DOHH2 (cell line): ENCODE data around the gene POT1.

Experiments
- H3F3A ChIP-seq: fragments of 200-600 bp; sonication (generic), shearing (Covaris generic); 2 replicates; pipeline ENCODE4 v1.6.0; 2016; ENCODE audit warnings: antibody characterized with exemption, mild to moderate bottlenecking; ENCODE audit not compliant: control insufficient read depth, insufficient read depth
- H3K27ac ChIP-seq: fragments of 200-600 bp; sonication (generic); 2 replicates; pipeline ENCODE4 v1.5.1; 2014; ENCODE audit warnings: low read depth, mild to moderate bottlenecking, low read length, moderate library complexity
- H3K27me3 ChIP-seq: fragments of 200-600 bp; sonication (generic); 2 replicates; pipeline ENCODE4 v1.6.1; 2014; ENCODE audit warnings: mild to moderate bottlenecking, low read length, mixed read lengths; ENCODE audit not compliant: control insufficient read depth
- H3K36me3 ChIP-seq: fragments of 200-600 bp; sonication (generic); 2 replicates; pipeline ENCODE4 v1.6.1; 2014; ENCODE audit warnings: mild to moderate bottlenecking, low read length, moderate library complexity, mixed read lengths; ENCODE audit not compliant: control insufficient read depth
- H3K4me1 ChIP-seq: fragments of 200-600 bp; sonication (generic); 2 replicates; pipeline ENCODE4 v1.6.1; 2014; ENCODE audit warnings: mild to moderate bottlenecking, low read length, mixed read lengths; ENCODE audit not compliant: control insufficient read depth
- H3K4me2 ChIP-seq: fragments of 200-600 bp; sonication (generic); 2 replicates; pipeline ENCODE4 v1.6.0; 2014; ENCODE audit warnings: mild to moderate bottlenecking, low read length, moderate library complexity
- H3K4me3 ChIP-seq: fragments of 200-600 bp; sonication (generic); 2 replicates; pipeline ENCODE4 v1.5.1; 2014; ENCODE audit warnings: mild to moderate bottlenecking, low read length, mixed read lengths
- H3K79me2 ChIP-seq: fragments of 200-600 bp; sonication (generic); 2 replicates; pipeline ENCODE4 v1.6.1; 2014; ENCODE audit warnings: mild to moderate bottlenecking, low read length, mixed read lengths; ENCODE audit not compliant: control insufficient read depth
- H3K9me2 ChIP-seq: fragments of 200-600 bp; sonication (generic); replicated peaks from 2 replicates; pipeline ENCODE4 v1.6.1; 2014; ENCODE audit warnings: mild to moderate bottlenecking, low read length, mixed read lengths; ENCODE audit not compliant: control insufficient read depth
- H3K9me3 ChIP-seq: fragments of 200-600 bp; sonication (generic); 2 replicates; pipeline ENCODE4 v1.6.1; 2014; ENCODE audit warnings: antibody characterized with exemption, low read length, mixed read lengths; ENCODE audit not compliant: control insufficient read depth, insufficient read depth
- H4K20me1 ChIP-seq: fragments of 200-600 bp; sonication (generic); 2 replicates; pipeline ENCODE4 v1.6.0; 2014; ENCODE audit warnings: low read depth, mild to moderate bottlenecking, antibody characterized with exemption, low read length, moderate library complexity; ENCODE audit not compliant: control insufficient read depth, insufficient read depth
- EZH2phosphoT487 ChIP-seq: fragments of 200-600 bp; sonication (generic); IDR thresholded peaks from 2 replicates; pipeline ENCODE4 v1.6.1; 2017; ENCODE audit warnings: borderline replicate concordance, mild to moderate bottlenecking, antibody characterized with exemption, low read length, moderate library complexity, mixed read lengths
- TF ChIP-seq, protein P1 (sequence below): fragments of 200-600 bp; sonication (generic); IDR thresholded peaks from one replicate; pipeline ENCODE4 v1.5.1; 2014; ENCODE audit warnings: antibody characterized with exemption, mild to moderate bottlenecking, low read depth, low read length; ENCODE audit not compliant: poor library complexity, severe bottlenecking

The POT1 gene

DNA sequence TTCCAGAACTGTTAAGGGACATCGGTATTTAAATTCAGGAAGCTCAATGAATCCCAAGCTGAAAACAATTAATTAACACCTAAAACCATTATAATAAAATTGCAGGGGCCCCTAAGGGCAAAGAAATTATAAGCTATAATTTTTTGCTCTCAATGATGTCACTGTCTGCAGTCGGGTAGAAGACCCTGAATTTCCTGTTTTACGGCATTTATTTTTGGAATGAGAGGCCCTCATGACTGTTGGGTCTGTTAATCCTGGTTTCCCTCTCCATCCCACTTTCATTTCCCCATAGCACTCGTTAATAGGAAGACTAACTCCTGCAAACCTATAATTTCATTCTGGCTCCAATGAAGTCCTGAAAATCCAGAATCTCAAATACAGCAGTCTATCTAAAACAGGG lies 138.2 kb downstream of the POT1 start:
- no peak for TF ChIP-seq EZH2phosphoT487
- TF ChIP-seq, protein P1, sequence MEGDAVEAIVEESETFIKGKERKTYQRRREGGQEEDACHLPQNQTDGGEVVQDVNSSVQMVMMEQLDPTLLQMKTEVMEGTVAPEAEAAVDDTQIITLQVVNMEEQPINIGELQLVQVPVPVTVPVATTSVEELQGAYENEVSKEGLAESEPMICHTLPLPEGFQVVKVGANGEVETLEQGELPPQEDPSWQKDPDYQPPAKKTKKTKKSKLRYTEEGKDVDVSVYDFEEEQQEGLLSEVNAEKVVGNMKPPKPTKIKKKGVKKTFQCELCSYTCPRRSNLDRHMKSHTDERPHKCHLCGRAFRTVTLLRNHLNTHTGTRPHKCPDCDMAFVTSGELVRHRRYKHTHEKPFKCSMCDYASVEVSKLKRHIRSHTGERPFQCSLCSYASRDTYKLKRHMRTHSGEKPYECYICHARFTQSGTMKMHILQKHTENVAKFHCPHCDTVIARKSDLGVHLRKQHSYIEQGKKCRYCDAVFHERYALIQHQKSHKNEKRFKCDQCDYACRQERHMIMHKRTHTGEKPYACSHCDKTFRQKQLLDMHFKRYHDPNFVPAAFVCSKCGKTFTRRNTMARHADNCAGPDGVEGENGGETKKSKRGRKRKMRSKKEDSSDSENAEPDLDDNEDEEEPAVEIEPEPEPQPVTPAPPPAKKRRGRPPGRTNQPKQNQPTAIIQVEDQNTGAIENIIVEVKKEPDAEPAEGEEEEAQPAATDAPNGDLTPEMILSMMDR = no peak
- no peak overlapping the region for H3K4me3 ChIP-seq
- 0 out of 2 replicates have a peak, but pooled peaks cover 4% of the 10 kb centered on the region for H3K27me3 ChIP-seq
- no peaks in the 10 kb centered on the region for H3F3A ChIP-seq
- H4K20me1 ChIP-seq = no peaks in the 10 kb centered on the region
- no peaks in the 10 kb centered on the region for H3K4me1 ChIP-seq
- H3K9me3 ChIP-seq = no peaks in the 10 kb centered on the region
- H3K9me2 ChIP-seq = no peaks in the 10 kb centered on the region
- no peak overlapping the region for H3K4me2 ChIP-seq
- no peaks in the 10 kb centered on the region for H3K79me2 ChIP-seq
- H3K36me3 ChIP-seq = no peaks in the 10 kb centered on the region
- no peak overlapping the region for H3K27ac ChIP-seq

DNA sequence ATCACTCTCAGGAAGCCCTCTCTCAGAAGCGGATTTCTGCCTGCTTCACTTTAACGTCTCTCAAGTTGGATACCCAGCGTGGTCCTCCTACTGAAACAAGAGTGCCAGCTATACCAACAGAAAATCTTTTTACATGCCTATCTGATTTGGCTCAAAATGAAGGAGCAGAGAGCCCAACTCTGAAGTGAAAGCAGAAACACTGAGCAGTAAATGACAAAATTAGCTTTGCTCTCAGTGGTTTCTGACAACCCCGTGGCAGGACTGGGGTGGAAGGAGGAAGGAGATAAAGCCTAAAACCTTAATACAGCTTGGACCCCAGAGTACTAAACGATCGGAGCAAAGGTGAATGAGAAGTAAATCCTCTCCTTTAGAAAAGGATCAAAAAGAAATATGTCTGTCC lies 139.0 kb downstream of the POT1 start:
- no peaks in the 10 kb centered on the region for H3F3A ChIP-seq
- no peaks in the 10 kb centered on the region for H3K79me2 ChIP-seq
- 0 out of 2 replicates have a peak, but pooled peaks cover 4% of the 10 kb centered on the region for H3K27me3 ChIP-seq
- no peak for TF ChIP-seq EZH2phosphoT487
- TF ChIP-seq, protein P1 = no peak
- H3K4me2 ChIP-seq = no peak overlapping the region
- H3K36me3 ChIP-seq = no peaks in the 10 kb centered on the region
- H4K20me1 ChIP-seq = no peaks in the 10 kb centered on the region
- no peaks in the 10 kb centered on the region for H3K9me3 ChIP-seq
- no peak overlapping the region for H3K4me3 ChIP-seq
- H3K4me1 ChIP-seq = no peaks in the 10 kb centered on the region
- no peak overlapping the region for H3K27ac ChIP-seq
- H3K9me2 ChIP-seq = no peaks in the 10 kb centered on the region

DNA sequence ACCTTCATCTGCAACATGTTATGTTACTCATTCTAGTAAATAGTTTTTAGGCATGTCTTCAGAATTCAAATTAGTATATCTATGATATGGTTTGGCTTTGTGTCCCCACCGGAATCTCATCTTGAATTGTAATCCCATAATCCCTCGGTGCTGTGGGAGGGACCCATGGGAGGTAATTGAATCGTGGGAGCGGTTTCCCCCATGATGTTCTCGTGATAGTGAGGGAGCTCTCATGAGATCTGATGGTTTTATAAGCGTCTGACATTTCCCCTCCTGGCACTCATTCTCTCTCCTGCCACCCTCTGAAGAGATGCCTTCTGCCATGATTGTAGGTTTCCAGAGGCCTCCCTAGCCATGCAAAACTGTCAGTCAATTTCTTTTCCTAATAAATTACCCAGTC lies 143.6 kb downstream of the POT1 start:
- H3K4me1 ChIP-seq = no peaks in the 10 kb centered on the region
- TF ChIP-seq, protein P1 = no peak
- TF ChIP-seq EZH2phosphoT487 = no peak
- no peaks in the 10 kb centered on the region for H3K79me2 ChIP-seq
- H3K4me2 ChIP-seq = no peak overlapping the region
- no peaks in the 10 kb centered on the region for H3K9me3 ChIP-seq
- H3K27me3 ChIP-seq = 0 out of 2 replicates have a peak, but pooled peaks cover 4% of the 10 kb centered on the region
- no peaks in the 10 kb centered on the region for H3K9me2 ChIP-seq
- no peaks in the 10 kb centered on the region for H4K20me1 ChIP-seq
- no peak overlapping the region for H3K4me3 ChIP-seq
- no peaks in the 10 kb centered on the region for H3F3A ChIP-seq
- no peaks in the 10 kb centered on the region for H3K36me3 ChIP-seq
- no peak overlapping the region for H3K27ac ChIP-seq
